H9 (cell line): ENCODE data around the gene NHERF2. TPM values are rescaled to one million over a fixed set of nuclear protein-coding genes. Genes with fewer than 3 reads are reported as not detected.

Source experiments
- DNase-seq: peaks from one replicate; pipeline ENCODE4 v3.0.0-alpha.2; 2017
- H2AFZ ChIP-seq: one replicate; pipeline ENCODE4 v1.6.1; 2013; ENCODE audit warnings: mild to moderate bottlenecking, low read length, control low read depth, moderate library complexity
- H2AK5ac ChIP-seq: 2 replicates; pipeline ENCODE4 v1.6.1; 2013; ENCODE audit warnings: low read length, control low read depth, mixed read lengths; ENCODE audit not compliant: insufficient read length
- H2BK120ac ChIP-seq: one replicate; pipeline ENCODE4 v1.6.1; 2013; ENCODE audit warnings: low read depth, mild to moderate bottlenecking, low read length, control low read depth, inconsistent platforms; ENCODE audit not compliant: poor library complexity, severe bottlenecking
- H2BK12ac ChIP-seq: 2 replicates; pipeline ENCODE4 v1.6.1; 2013; ENCODE audit warnings: low read length, control low read depth, mixed read lengths, low read depth; ENCODE audit not compliant: insufficient read length
- H2BK15ac ChIP-seq: 2 replicates; pipeline ENCODE4 v1.6.1; 2013; ENCODE audit warnings: low read depth, low read length, control low read depth
- H2BK20ac ChIP-seq: one replicate; pipeline ENCODE4 v1.6.1; 2013; ENCODE audit warnings: low read depth, mild to moderate bottlenecking, low read length, control low read depth, inconsistent platforms; ENCODE audit not compliant: poor library complexity, severe bottlenecking
- H2BK5ac ChIP-seq: 2 replicates; pipeline ENCODE4 v1.6.1; 2013; ENCODE audit warnings: low read length, control low read depth, mixed read lengths; ENCODE audit not compliant: insufficient read length
- H3K14ac ChIP-seq: 2 replicates; pipeline ENCODE4 v1.6.1; 2013; ENCODE audit warnings: low read length, control low read depth; ENCODE audit not compliant: insufficient read depth
- H3K18ac ChIP-seq: 2 replicates; pipeline ENCODE4 v1.6.1; 2013; ENCODE audit warnings: low read depth, mild to moderate bottlenecking, mixed read lengths, low read length, control low read depth; ENCODE audit not compliant: insufficient read length
- H3K23ac ChIP-seq: 2 replicates; pipeline ENCODE4 v1.6.1; 2013; ENCODE audit warnings: low read length, control low read depth, mixed read lengths, low read depth; ENCODE audit not compliant: insufficient read length
- H3K23me2 ChIP-seq: 2 replicates; pipeline ENCODE4 v1.6.1; 2013; ENCODE audit warnings: low read depth, mild to moderate bottlenecking, mixed read lengths, low read length, control low read depth; ENCODE audit not compliant: insufficient read length, poor library complexity, severe bottlenecking
- H3K27ac ChIP-seq: 2 replicates; pipeline ENCODE4 v1.5.1; 2013; ENCODE audit warnings: low read length, control low read depth, mixed read lengths, low read depth; ENCODE audit not compliant: insufficient read length
- H3K27me3 ChIP-seq: 2 replicates; pipeline ENCODE4 v1.6.1; 2013; ENCODE audit warnings: low read length, control low read depth, inconsistent platforms; ENCODE audit not compliant: insufficient read depth
- H3K4ac ChIP-seq: 2 replicates; pipeline ENCODE4 v1.6.1; 2013; ENCODE audit warnings: low read depth, mild to moderate bottlenecking, control low read depth, inconsistent platforms, low read length, moderate library complexity
- H3K4me1 ChIP-seq: 2 replicates; pipeline ENCODE4 v1.6.1; 2013; ENCODE audit warnings: low read length, control low read depth, inconsistent platforms; ENCODE audit not compliant: insufficient read depth
- H3K4me2 ChIP-seq: 2 replicates; pipeline ENCODE4 v1.6.1; 2013; ENCODE audit warnings: low read length, control low read depth, mixed read lengths; ENCODE audit not compliant: insufficient read length, insufficient read depth
- H3K56ac ChIP-seq: 2 replicates; pipeline ENCODE4 v1.6.1; 2013; ENCODE audit warnings: low read depth, mild to moderate bottlenecking, mixed read lengths, low read length, control low read depth; ENCODE audit not compliant: insufficient read length
- H3K79me1 ChIP-seq: 2 replicates; pipeline ENCODE4 v1.6.1; 2013; ENCODE audit warnings: low read depth, mild to moderate bottlenecking, moderate library complexity, low read length, control low read depth, inconsistent platforms; ENCODE audit not compliant: insufficient read depth, poor library complexity, severe bottlenecking
- H3K79me2 ChIP-seq: 2 replicates; pipeline ENCODE4 v1.6.1; 2013; ENCODE audit warnings: low read length, control low read depth, inconsistent platforms; ENCODE audit not compliant: insufficient read depth
- H3K9ac ChIP-seq: 2 replicates; pipeline ENCODE4 v1.6.1; 2013; ENCODE audit warnings: low read length, control low read depth, mixed read lengths; ENCODE audit not compliant: insufficient read length; ENCODE audit errors: extremely low read depth
- H3K9me3 ChIP-seq: one replicate; pipeline ENCODE4 v1.6.1; 2013; ENCODE audit warnings: low read depth, low read length, inconsistent platforms; ENCODE audit not compliant: control insufficient read depth
- H3T11ph ChIP-seq: one replicate; pipeline ENCODE4 v1.6.1; 2013; ENCODE audit warnings: mild to moderate bottlenecking, low read length, control low read depth, inconsistent platforms
- H4K20me1 ChIP-seq: one replicate; pipeline ENCODE4 v1.6.1; 2013; ENCODE audit not compliant: control insufficient read depth, insufficient read length, insufficient read depth
- H4K5ac ChIP-seq: 2 replicates; pipeline ENCODE4 v1.6.1; 2013; ENCODE audit warnings: low read depth, mild to moderate bottlenecking, mixed read lengths, low read length, control low read depth; ENCODE audit not compliant: insufficient read length
- H4K8ac ChIP-seq: replicated peaks from 2 replicates; pipeline ENCODE4 v1.6.1; 2013; ENCODE audit warnings: low read length, control low read depth, mixed read lengths, low read depth; ENCODE audit not compliant: insufficient read length
- H4K91ac ChIP-seq: 2 replicates; pipeline ENCODE4 v1.6.1; 2013; ENCODE audit warnings: low read depth, mild to moderate bottlenecking, moderate library complexity, mixed read lengths, low read length, control low read depth; ENCODE audit not compliant: insufficient read length
- H3K27ac Mint-ChIP-seq, 3 experiments: 2 replicates in 2 of 3; 3 replicates in 1 of 3; pipeline ENCODE4 v1.8.0; 2020 to 2021; ENCODE audit warnings: mixed read lengths in 3 of 3, mild to moderate bottlenecking in 1 of 3, moderate library complexity in 1 of 3
- H3K27me3 Mint-ChIP-seq: 2 replicates; pipeline ENCODE4 v1.8.0; 2021; ENCODE audit warnings: low read depth, mild to moderate bottlenecking, moderate library complexity, mixed read lengths
- H3K36me3 Mint-ChIP-seq, 3 experiments: 2 replicates in 2 of 3; 3 replicates in 1 of 3; pipeline ENCODE4 v1.8.0; 2020 to 2021; ENCODE audit warnings: low read depth in 3 of 3, mixed read lengths in 3 of 3; ENCODE audit not compliant: insufficient read depth in 1 of 3
- H3K4me1 Mint-ChIP-seq, 2 experiments: 2 replicates each; pipeline ENCODE4 v1.8.0; 2020; ENCODE audit warnings: mixed read lengths in 2 of 2
- H3K4me3 Mint-ChIP-seq, 2 experiments: 2 replicates in 1 of 2; 3 replicates in 1 of 2; pipeline ENCODE4 v1.8.0; 2020 to 2021; ENCODE audit warnings: mild to moderate bottlenecking in 2 of 2, mixed read lengths in 2 of 2, moderate library complexity in 1 of 2
- H3K9me3 Mint-ChIP-seq, 2 experiments: 2 replicates in 1 of 2; 3 replicates in 1 of 2; pipeline ENCODE4 v1.8.0; 2020; ENCODE audit warnings: mild to moderate bottlenecking in 2 of 2, mixed read lengths in 2 of 2, moderate library complexity in 1 of 2
- WGBS: extraction: QIAGEN DNeasy Blood & Tissue Kit; methylation state at CpG from one replicate; pipeline ENCODE4 v1.1.7; 2013; ENCODE audit warnings: missing lambda C conversion rate, low lambda C conversion rate, mixed read lengths; ENCODE audit not compliant: insufficient read length; ENCODE audit errors: extremely low coverage; 5-methylcytosine and 5-hydroxymethylcytosine counted together
- total RNA-seq: library from RNA; stranded (reverse); gene quantifications from 2 replicates; pipeline ENCODE4 v1.2.1, GENCODE V29; 2021
- TF ChIP-seq, protein P1 (sequence below): fragments of 200-600 bp; sonication (generic); conservative IDR thresholded peaks from 3 replicates; pipeline ENCODE4 v1.8.0; 2021; ENCODE audit warnings: antibody characterized with exemption, mild to moderate bottlenecking

Gene NHERF2
- total RNA-seq, 1 experiment from 2014 or later: 15.3 TPM

DNA sequence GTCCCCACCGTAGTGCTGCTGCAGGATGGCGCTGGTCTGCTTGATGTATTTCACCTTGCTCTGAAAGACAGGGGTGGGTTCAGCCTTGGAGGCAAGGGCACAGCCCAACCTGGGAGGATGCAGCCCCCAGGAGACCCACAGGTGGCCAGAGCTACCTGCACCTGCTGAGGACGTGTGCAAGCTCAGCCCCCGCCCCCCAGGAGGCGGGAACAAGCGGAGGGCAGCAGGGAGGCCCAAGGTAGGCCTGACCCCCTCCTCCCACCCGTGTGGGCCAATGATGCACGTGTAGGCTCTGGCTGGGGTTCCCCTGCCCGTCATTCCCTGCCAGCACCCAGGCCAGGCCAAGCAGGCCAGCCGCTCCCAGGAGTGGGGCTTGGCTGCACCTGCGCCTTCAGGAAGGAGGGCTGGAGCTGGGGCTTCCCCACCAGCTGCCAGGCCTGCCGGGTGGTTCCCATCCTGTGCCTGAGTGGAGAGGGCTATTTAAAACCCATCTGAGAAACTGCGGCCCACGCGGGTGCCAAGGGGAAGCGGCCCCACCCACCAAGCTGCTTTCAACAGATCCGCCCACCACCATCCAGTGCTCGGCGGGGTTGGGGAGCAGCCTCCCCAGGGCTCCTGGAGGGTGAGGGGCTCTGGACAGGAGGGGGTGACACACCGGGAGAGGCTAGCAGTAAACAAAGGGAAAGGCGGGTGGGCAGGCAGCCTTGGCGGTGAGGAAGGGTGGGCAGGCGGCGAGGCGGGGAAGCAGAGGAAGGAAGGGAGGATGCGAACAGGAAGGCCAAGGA lies 17.2 kb downstream of the NHERF2 start:
- Histone ChIP-seq H3K79me2 (no peaks in the 10 kb centered on the region), H3K23ac (no peak overlapping the region), H3K79me1 (no peaks in the 10 kb centered on the region), H3K4me2 (no peak overlapping the region), H3K14ac (no peak overlapping the region), H4K20me1 (no peaks in the 10 kb centered on the region), H3K9me3 (no peaks in the 10 kb centered on the region), H2BK15ac (no peak overlapping the region), H3T11ph (no peak overlapping the region), H4K5ac (no peak overlapping the region), H4K91ac (no peak overlapping the region), H3K23me2 (peaks cover 11% of the 10 kb centered on the region), H2BK12ac (no peak overlapping the region), H2AK5ac (no peak overlapping the region), H2BK120ac (no peak overlapping the region), H3K18ac (no peak overlapping the region), H3K56ac (no peak overlapping the region), H3K27me3 (no peaks in the 10 kb centered on the region), H2BK5ac (no peak overlapping the region), H2BK20ac (no peak overlapping the region), H2AFZ (no peak overlapping the region), H3K27ac (no peak overlapping the region), H3K4me1 (0 out of 2 replicates have a peak, but pooled peaks cover 3% of the 10 kb centered on the region), H4K8ac (no peak overlapping the region), H3K4ac (no peak overlapping the region), H3K9ac (no peak overlapping the region)
- no peaks in the 10 kb centered on the region for H3K27me3 Mint-ChIP-seq
- peaks cover 14 to 22% of the 10 kb centered on the region in 2 experiments for H3K4me1 Mint-ChIP-seq
- peaks cover 2 to 5% (median 4%) of the 10 kb centered on the region in 3 experiments; a peak in 5 of 7 replicates for H3K36me3 Mint-ChIP-seq
- WGBS: no CpG with 5 or more reads among the region's 26 CpGs
- DNase-seq: no peak
- no peak overlapping the region for H3K4me3 Mint-ChIP-seq
- no peaks in the 10 kb centered on the region for H3K9me3 Mint-ChIP-seq
- TF ChIP-seq, protein P1, sequence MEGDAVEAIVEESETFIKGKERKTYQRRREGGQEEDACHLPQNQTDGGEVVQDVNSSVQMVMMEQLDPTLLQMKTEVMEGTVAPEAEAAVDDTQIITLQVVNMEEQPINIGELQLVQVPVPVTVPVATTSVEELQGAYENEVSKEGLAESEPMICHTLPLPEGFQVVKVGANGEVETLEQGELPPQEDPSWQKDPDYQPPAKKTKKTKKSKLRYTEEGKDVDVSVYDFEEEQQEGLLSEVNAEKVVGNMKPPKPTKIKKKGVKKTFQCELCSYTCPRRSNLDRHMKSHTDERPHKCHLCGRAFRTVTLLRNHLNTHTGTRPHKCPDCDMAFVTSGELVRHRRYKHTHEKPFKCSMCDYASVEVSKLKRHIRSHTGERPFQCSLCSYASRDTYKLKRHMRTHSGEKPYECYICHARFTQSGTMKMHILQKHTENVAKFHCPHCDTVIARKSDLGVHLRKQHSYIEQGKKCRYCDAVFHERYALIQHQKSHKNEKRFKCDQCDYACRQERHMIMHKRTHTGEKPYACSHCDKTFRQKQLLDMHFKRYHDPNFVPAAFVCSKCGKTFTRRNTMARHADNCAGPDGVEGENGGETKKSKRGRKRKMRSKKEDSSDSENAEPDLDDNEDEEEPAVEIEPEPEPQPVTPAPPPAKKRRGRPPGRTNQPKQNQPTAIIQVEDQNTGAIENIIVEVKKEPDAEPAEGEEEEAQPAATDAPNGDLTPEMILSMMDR: no peak
- no peak overlapping the region for H3K27ac Mint-ChIP-seq
